ENCODE data around the gene GTF3C1. TPM values are rescaled to one million over a fixed set of nuclear protein-coding genes. Genes with fewer than 3 reads are reported as not detected.
A peak's percentile ranks its signal among the peaks of the same experiment; 100 is the strongest.

The GTF3C1 gene
- total and polyA plus RNA-seq, 2 of the 8 experiments (the other 6 are each of a cell fraction or from before 2014, with no cell fraction given) = 89.3 to 126 TPM

- Histone ChIP-seq H3K14ac (ENCODE audit: insufficient read length) (no peak overlapping the region), H3K27me3 (replicated peaks in 1 of 4; ENCODE audit: control insufficient read depth in 3 of 4, extremely low read depth in 1 of 4, insufficient read depth in 3 of 4, low read length in 3 of 4) (no peaks in the 10 kb centered on the region), H3K4me1 (replicated peaks in 1 of 4; ENCODE audit: control insufficient read depth in 3 of 4, insufficient read depth in 4 of 4, low read length in 3 of 4) (no peaks in the 10 kb centered on the region), H2AK5ac (ENCODE audit: low read depth, low read length) (no peak overlapping the region), H3K79me1 (ENCODE audit: low read depth, low read length) (no peaks in the 10 kb centered on the region), H4K91ac (replicated peaks; ENCODE audit: insufficient read length, low read length) (no peak overlapping the region), H3K27ac (ENCODE audit: low read depth, low read length) (no peak overlapping the region), H3K79me2 (ENCODE audit: control insufficient read depth in 1 of 2, insufficient read depth in 2 of 2, low read length in 2 of 2) (no peaks in the 10 kb centered on the region), H3K9ac (replicated peaks in 1 of 4; ENCODE audit: extremely low read depth in 1 of 4, low read depth in 3 of 4, low read length in 3 of 4) (no peak overlapping the region), H3K18ac (ENCODE audit: extremely low read depth, low read length) (no peak overlapping the region), H3K4me2 (ENCODE audit: insufficient read depth in 1 of 2, low read depth in 2 of 2, low read length in 2 of 2) (no peak overlapping the region), H4K8ac (ENCODE audit: extremely low read depth, insufficient read depth, low read length) (no peak overlapping the region), H2BK120ac (replicated peaks; ENCODE audit: low read depth, low read length) (no peak overlapping the region), H3K23ac (ENCODE audit: insufficient read length) (no peak overlapping the region), H3K9me3 (ENCODE audit: insufficient read depth in 2 of 2, low read depth in 1 of 2, low read length in 1 of 2) (no peaks in the 10 kb centered on the region), H3K56ac (replicated peaks; ENCODE audit: insufficient read length, low read depth, low read length) (no peak overlapping the region), H3K4ac (replicated peaks; ENCODE audit: insufficient read length, low read depth, low read length) (no peak overlapping the region), H2BK20ac (ENCODE audit: low read length) (no peak overlapping the region), H3K36me3 (ENCODE audit: control insufficient read depth in 2 of 4, insufficient read depth in 4 of 4, low read length in 3 of 4) (peaks cover 47 to 80% (median 71%) of the 10 kb centered on the region in 4 experiments), H4K5ac (ENCODE audit: insufficient read length, low read depth, low read length) (no peak overlapping the region), H2BK12ac (ENCODE audit: low read depth, low read length) (no peak overlapping the region), H2BK15ac (ENCODE audit: low read length) (no peak overlapping the region), H2AFZ (ENCODE audit: low read length) (no peak overlapping the region), H3K23me2 (ENCODE audit: low read depth, low read length) (no peaks in the 10 kb centered on the region), H4K20me1 (replicated peaks in 1 of 2; ENCODE audit: control insufficient read depth in 1 of 2, insufficient read depth in 2 of 2, low read length in 2 of 2) (peaks cover 11 to 14% of the 10 kb centered on the region in 2 experiments), H3K4me3 (ENCODE audit: extremely low read depth in 1 of 4, insufficient read depth in 2 of 4, low read depth in 3 of 4, low read length in 4 of 4) (no peak overlapping the region), H2BK5ac (ENCODE audit: low read depth, low read length) (no peak overlapping the region)
- TF ChIP-seq POLR2A (IDR thresholded peaks at IDR 0.05; ENCODE audit: control extremely low read depth in 1 of 2, low read depth in 2 of 2, low read length in 2 of 2) (no peak), GTF2F1 (IDR thresholded peaks at IDR 0.05; ENCODE audit: borderline replicate concordance, low read depth, low read length) (no peak), CTCF (IDR thresholded peaks at IDR 0.05; ENCODE audit: control extremely low read depth in 1 of 3, insufficient read depth in 1 of 3, low read depth in 1 of 3, low read length in 3 of 3) (peak in 1 of 3 experiments; percentile 6; a peak in 1 of 4 replicates), KDM4A (IDR thresholded peaks at IDR 0.05; ENCODE audit: low read depth, low read length, severe bottlenecking) (no peak), SUZ12 (IDR thresholded peaks at IDR 0.05; ENCODE audit: low read length) (no peak), CHD1 (IDR thresholded peaks at IDR 0.05; ENCODE audit: low read depth, low read length) (no peak)
- ChIA-PET CTCF (ENCODE audit: partially characterized antibody) (no interaction called here), POLR2A (ENCODE audit: partially characterized antibody) (no interaction called here)
- DNase-seq (ENCODE audit: low read depth in 1 of 2, low spot score in 2 of 2) (no peak), FAIRE-seq (no peak)
- 91% methylated on average over 11 of the region's 11 CpGs; no CpG with 5 or more reads in 1 of the 2 experiments for WGBS, 2 experiments (ENCODE audit: extremely low coverage in 1 of 2, insufficient coverage in 1 of 2, insufficient read length in 1 of 2, insufficient replicate concordance in 2 of 2, low coverage in 1 of 2, low lambda C conversion rate in 2 of 2, missing lambda C conversion rate in 1 of 2)
Observed at GRCh38 chr16:27492588-27492979, 57.1 kb downstream of the GTF3C1 start.
